Progenitor cell of endocrine pancreas (in vitro differentiated cells): ENCODE measurements around the gene ARHGEF5. TPM values are rescaled to one million over a fixed set of nuclear protein-coding genes. Genes with fewer than 3 reads are reported as not detected.

Source experiments
- DNase-seq: peaks from one replicate; pipeline ENCODE4 v3.0.0; 2021; ENCODE audit warnings: low spot score; ENCODE audit not compliant: unreplicated experiment
- H3K27ac Mint-ChIP-seq: 2 replicates; pipeline ENCODE4 v1.8.0; 2021; ENCODE audit warnings: mild to moderate bottlenecking, moderate library complexity, mixed read lengths
- H3K27me3 Mint-ChIP-seq: 2 replicates; pipeline ENCODE4 v1.8.0; 2021; ENCODE audit warnings: mixed read lengths
- H3K36me3 Mint-ChIP-seq: 2 replicates; pipeline ENCODE4 v1.8.0; 2022; ENCODE audit warnings: mixed read lengths; ENCODE audit not compliant: insufficient read depth
- H3K4me1 Mint-ChIP-seq: 2 replicates; pipeline ENCODE4 v1.8.0; 2021; ENCODE audit warnings: low read depth, mixed read lengths
- H3K4me3 Mint-ChIP-seq: 2 replicates; pipeline ENCODE4 v1.8.0; 2021; ENCODE audit warnings: low read depth, mild to moderate bottlenecking, moderate library complexity, mixed read lengths
- H3K9me3 Mint-ChIP-seq: 2 replicates; pipeline ENCODE4 v1.8.0; 2021; ENCODE audit warnings: low read depth, mixed read lengths
- total RNA-seq: library from RNA; stranded (reverse); gene quantifications from 2 replicates; pipeline ENCODE4 v1.2.1, GENCODE V29; 2021
- TF ChIP-seq, protein P1 (sequence below): fragments of 200-600 bp; sonication (generic); IDR thresholded peaks from one replicate; pipeline ENCODE4 v1.5.0; 2021; ENCODE audit warnings: antibody characterized with exemption, mild to moderate bottlenecking; ENCODE audit not compliant: unreplicated experiment

The ARHGEF5 gene
- total RNA-seq, 1 donor from 2014 or later, result 46.6 TPM

DNA sequence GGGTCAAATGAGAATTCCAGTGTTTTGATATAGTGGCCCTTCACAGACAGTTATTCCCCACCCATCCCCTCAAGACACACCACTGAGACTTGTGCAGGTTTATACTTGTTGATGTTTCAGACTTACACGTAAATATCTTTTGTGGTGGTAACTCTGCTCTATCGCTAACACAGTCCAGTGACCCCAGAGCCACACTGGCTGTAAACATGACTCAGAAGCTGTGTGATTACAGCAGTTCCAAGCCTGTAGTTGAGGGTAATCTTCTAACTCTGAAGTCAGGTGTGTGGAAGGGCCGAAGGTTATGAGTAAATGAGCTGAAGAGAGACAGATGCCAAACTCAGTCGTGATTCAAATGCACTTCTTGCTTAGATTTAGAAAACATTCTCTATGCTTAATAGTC is 28.9 kb downstream of the ARHGEF5 start:
- H3K27ac Mint-ChIP-seq, result peak overlapping the region; percentile 34
- no peak for DNase-seq
- TF ChIP-seq, protein P1, sequence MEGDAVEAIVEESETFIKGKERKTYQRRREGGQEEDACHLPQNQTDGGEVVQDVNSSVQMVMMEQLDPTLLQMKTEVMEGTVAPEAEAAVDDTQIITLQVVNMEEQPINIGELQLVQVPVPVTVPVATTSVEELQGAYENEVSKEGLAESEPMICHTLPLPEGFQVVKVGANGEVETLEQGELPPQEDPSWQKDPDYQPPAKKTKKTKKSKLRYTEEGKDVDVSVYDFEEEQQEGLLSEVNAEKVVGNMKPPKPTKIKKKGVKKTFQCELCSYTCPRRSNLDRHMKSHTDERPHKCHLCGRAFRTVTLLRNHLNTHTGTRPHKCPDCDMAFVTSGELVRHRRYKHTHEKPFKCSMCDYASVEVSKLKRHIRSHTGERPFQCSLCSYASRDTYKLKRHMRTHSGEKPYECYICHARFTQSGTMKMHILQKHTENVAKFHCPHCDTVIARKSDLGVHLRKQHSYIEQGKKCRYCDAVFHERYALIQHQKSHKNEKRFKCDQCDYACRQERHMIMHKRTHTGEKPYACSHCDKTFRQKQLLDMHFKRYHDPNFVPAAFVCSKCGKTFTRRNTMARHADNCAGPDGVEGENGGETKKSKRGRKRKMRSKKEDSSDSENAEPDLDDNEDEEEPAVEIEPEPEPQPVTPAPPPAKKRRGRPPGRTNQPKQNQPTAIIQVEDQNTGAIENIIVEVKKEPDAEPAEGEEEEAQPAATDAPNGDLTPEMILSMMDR, result no peak
- no peak overlapping the region for H3K4me3 Mint-ChIP-seq
- no peaks in the 10 kb centered on the region for H3K36me3 Mint-ChIP-seq
- no peaks in the 10 kb centered on the region for H3K27me3 Mint-ChIP-seq
- H3K4me1 Mint-ChIP-seq, result peaks cover 15% of the 10 kb centered on the region
- H3K9me3 Mint-ChIP-seq, result no peaks in the 10 kb centered on the region

DNA sequence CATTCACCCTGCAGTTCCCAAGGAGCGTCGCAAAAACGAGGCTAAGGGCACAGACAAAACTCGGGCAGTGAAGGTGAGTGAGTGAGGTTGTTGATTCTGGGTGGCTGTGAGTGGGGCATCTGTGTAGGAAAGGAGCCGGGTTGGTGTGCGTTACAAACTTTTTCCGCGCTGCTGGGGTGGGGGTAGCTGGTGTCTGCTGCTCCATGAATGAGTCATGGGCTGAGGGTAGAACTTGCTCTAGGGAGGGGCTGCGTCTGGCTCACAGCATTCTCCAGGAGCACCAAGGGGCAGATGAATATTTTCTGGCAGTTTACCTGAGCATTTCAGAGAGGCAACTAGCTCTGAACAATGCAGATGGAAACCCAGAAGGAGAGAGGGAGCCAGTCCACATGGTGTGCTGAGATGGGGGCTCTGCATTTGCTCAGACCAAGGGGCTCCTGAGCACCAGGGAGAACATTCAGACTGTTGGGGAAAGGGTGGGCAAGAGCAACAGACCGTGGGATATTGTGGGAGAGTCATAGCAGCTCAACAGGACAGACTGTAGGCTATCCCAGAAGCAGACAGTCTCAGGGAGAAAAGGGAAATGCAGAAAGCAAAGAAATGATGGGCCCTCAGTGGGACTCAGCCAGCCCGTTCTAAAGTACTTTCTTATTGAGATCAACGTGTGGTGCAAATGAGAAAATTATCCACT is 29.5 kb downstream of the ARHGEF5 start:
- DNase-seq, result no peak
- no peak overlapping the region for H3K4me3 Mint-ChIP-seq
- H3K27ac Mint-ChIP-seq, result peak overlapping the region; percentile 34

DNA sequence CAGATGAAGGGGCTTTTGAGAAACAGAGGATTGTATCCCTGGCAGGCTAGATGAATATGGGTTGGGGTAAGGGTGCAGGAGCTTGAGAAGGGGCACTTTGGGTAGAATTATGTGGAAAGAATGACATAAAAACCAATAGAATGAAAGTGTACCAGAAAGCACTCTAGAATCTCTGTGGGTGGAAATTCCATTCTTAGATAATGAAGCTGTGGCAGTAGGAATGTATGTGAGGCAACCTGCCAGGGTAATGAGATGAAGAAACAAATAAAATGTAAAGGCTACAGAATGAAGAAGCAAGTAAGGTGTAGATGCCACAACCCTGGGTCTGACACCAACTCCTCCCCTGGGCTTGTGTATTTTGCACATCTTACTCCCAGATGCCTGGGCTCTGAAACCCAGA is 31.5 kb downstream of the ARHGEF5 start:
- no peak overlapping the region for H3K4me3 Mint-ChIP-seq
- TF ChIP-seq, protein P1, result no peak
- no peaks in the 10 kb centered on the region for H3K36me3 Mint-ChIP-seq
- peaks cover 19% of the 10 kb centered on the region for H3K4me1 Mint-ChIP-seq
- DNase-seq, result no peak
- no peaks in the 10 kb centered on the region for H3K27me3 Mint-ChIP-seq
- H3K9me3 Mint-ChIP-seq, result no peaks in the 10 kb centered on the region
- H3K27ac Mint-ChIP-seq, result peak overlapping the region; percentile 59

More for the DNA sequence above, 29.5 kb downstream of the ARHGEF5 start:
- Mint-ChIP-seq H3K27me3 (no peaks in the 10 kb centered on the region), H3K36me3 (no peaks in the 10 kb centered on the region), H3K4me1 (peaks cover 17% of the 10 kb centered on the region), H3K9me3 (no peaks in the 10 kb centered on the region)
- TF ChIP-seq, protein P1, result no peak

DNA sequence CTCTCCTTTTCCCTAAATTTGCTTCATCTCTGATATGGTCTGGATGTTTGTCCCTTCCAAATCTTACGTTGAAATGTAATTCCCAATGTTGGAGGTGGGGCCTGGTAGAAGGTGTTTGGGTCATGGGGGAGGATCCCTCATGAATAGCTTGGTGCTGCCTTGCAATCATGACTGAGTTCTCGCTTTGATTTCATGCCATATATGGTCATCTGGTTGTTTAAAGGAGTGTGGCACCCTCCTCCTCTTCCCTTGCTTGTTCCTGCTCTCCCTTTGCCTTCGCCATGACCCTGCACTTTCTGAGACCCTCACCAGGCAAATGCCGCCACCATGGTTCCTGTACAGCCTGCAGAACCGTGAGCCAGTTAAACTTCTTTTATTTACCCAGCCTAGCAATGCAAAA is 33.7 kb downstream of the ARHGEF5 start:
- Mint-ChIP-seq H3K4me1 (peaks cover 19% of the 10 kb centered on the region), H3K27ac (no peak overlapping the region), H3K9me3 (no peaks in the 10 kb centered on the region), H3K36me3 (no peaks in the 10 kb centered on the region), H3K4me3 (no peak overlapping the region), H3K27me3 (no peaks in the 10 kb centered on the region)
- TF ChIP-seq, protein P1, result no peak
- DNase-seq, result no peak

DNA sequence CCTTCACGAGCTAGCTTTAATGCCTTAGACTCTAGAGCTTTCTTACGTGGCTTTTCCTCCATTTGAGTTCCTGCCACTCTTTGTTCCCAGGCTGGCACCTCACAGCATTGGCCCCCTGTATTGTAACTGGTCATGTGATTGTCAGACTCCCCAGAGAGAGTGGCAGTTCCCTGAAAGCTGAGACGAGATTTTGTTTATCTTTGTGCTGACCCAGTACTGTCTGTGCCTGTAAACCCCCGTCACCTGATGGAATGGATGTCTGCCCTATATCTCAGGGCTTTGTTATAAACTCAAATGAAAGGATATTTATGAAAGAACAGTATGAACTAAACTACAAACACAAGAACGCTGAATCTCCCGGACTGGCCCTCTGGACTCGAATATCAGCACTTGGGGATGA is 35.3 kb downstream of the ARHGEF5 start:
- TF ChIP-seq, protein P1, result no peak
- Mint-ChIP-seq H3K9me3 (peaks cover 1% of the 10 kb centered on the region), H3K4me3 (no peak overlapping the region), H3K4me1 (peaks cover 12% of the 10 kb centered on the region), H3K36me3 (no peaks in the 10 kb centered on the region), H3K27ac (no peak overlapping the region), H3K27me3 (peaks cover 1% of the 10 kb centered on the region)
- DNase-seq, result no peak
